Muscle layer of duodenum (tissue), 2 donors: ENCODE results near the gene DNAJB4.
"Not testable (repeated sequence)": the region's sequence is repeated elsewhere in the genome, so short reads cannot be mapped to it uniquely, and the experiment has no call there.

Experiments
- H3K27ac ChIP-seq: one replicate; pipeline ENCODE4 v1.7.0; 2013; ENCODE audit warnings: mild to moderate bottlenecking, low read length
- H3K27me3 ChIP-seq: one replicate; pipeline ENCODE4 v1.7.0; 2013; ENCODE audit warnings: low read depth, mild to moderate bottlenecking, control low read depth, low read length
- H3K36me3 ChIP-seq, 2 donors: one replicate each; pipeline ENCODE4 v1.7.0; 2013; ENCODE audit warnings: low read length in 2 of 2, control low read depth in 1 of 2, mild to moderate bottlenecking in 1 of 2; ENCODE audit not compliant: insufficient read depth in 2 of 2, control insufficient read depth in 1 of 2
- H3K4me1 ChIP-seq, 2 donors: one replicate each; pipeline ENCODE4 v1.7.0; 2013; ENCODE audit warnings: low read length in 2 of 2, mild to moderate bottlenecking in 2 of 2, control low read depth in 1 of 2, moderate library complexity in 1 of 2; ENCODE audit not compliant: insufficient read depth in 2 of 2, control insufficient read depth in 1 of 2
- H3K4me3 ChIP-seq, 2 donors: one replicate each; pipeline ENCODE4 v1.7.0; 2013; ENCODE audit warnings: low read length in 2 of 2, low read depth in 1 of 2, mild to moderate bottlenecking in 1 of 2
- H3K9me3 ChIP-seq, 2 donors: one replicate each; pipeline ENCODE4 v1.7.0; 2013; ENCODE audit warnings: low read length in 2 of 2, control low read depth in 1 of 2, mild to moderate bottlenecking in 1 of 2; ENCODE audit not compliant: control insufficient read depth in 1 of 2
- donor health status: healthy.

The DNAJB4 gene

DNA sequence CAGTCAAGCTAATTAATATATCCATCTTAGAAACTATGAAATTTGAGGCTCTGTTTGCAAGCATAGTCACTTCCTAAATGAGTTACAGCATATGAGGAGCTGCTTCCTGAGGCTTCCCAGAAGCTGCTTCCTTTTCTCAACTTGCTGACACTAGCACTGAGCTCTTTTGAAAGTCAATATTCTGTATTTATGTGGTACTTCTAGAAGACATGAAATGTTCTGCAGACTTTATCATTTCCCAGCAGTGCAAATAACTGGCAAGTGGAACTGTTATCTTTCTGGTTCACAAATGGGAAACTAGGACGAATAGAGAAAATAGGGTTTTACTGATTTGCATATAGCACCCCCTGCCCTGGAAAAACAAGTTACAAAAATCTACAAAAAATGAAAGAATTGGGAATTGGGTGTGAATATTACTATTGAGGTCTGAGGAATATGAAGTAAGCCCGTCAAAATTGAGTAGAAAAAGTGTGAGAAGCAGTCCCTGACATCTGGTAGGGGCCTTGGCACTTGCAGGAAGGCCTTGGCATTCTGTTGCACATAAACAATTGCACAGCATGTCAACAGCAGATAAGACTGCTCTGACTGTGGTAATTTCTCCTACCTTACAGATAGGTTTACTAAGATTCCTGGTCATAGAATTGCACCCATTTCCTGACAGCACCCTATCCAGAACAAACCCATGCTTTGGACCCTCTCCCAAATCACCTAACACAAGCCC is 48.1 kb downstream of the DNAJB4 start:
- H3K27me3 ChIP-seq = no peaks in the 10 kb centered on the region
- H3K4me1 ChIP-seq = no peaks in the 10 kb centered on the region
- H3K4me3 ChIP-seq = no peak overlapping the region
- H3K9me3 ChIP-seq = no peaks in the 10 kb centered on the region
- no peak overlapping the region for H3K27ac ChIP-seq
- no peaks in the 10 kb centered on the region for H3K36me3 ChIP-seq

DNA sequence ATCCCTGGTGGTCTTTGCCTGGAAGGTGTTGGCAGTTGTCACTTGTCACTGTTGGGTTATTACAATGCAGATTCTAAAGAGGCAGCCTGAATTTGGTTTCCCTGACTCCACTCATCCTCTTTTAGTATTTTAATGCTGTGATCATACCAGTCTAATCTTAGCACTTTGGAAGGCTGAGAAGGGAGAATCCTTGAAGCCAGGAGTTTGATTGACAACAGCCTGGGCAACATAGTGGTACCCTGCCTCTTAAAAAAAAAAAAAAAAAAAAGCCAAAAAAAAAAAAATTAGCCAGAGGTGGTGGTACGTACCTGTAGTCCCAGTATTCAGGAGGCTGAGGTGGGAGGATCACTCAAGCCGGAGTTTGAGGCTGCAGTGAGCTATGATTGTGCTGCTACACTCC is 48.8 kb downstream of the DNAJB4 start:
- Histone ChIP-seq H3K27me3 (no peaks in the 10 kb centered on the region), H3K27ac (no peak overlapping the region), H3K9me3 (no peaks in the 10 kb centered on the region), H3K36me3 (no peaks in the 10 kb centered on the region), H3K4me1 (no peaks in the 10 kb centered on the region), H3K4me3 (no peak overlapping the region)

- H3K4me1 ChIP-seq = no peaks in the 10 kb centered on the region
- no peaks in the 10 kb centered on the region for H3K36me3 ChIP-seq
- no peaks in the 10 kb centered on the region for H3K9me3 ChIP-seq
- H3K27me3 ChIP-seq = no peaks in the 10 kb centered on the region
- H3K4me3 ChIP-seq = no peak overlapping the region
- H3K27ac ChIP-seq = no peak overlapping the region
These were observed 49.8 kb downstream of the DNAJB4 start for GRCh38 chr1:78054559-78054958.

GRCh38 chr1:78054972-78055371 is 50.2 kb downstream of the DNAJB4 start:
- H3K27me3 ChIP-seq = no peaks in the 10 kb centered on the region
- H3K4me1 ChIP-seq = no peaks in the 10 kb centered on the region
- H3K27ac ChIP-seq = no peak overlapping the region
- H3K9me3 ChIP-seq = no peaks in the 10 kb centered on the region
- H3K4me3 ChIP-seq = no peak overlapping the region
- no peaks in the 10 kb centered on the region for H3K36me3 ChIP-seq

- no peak overlapping the region for H3K27ac ChIP-seq
- peak overlapping the region in 1 of 2 donors; percentile 9 for H3K4me3 ChIP-seq
- H3K4me1 ChIP-seq = no peaks in the 10 kb centered on the region
- H3K36me3 ChIP-seq = no peaks in the 10 kb centered on the region
- H3K9me3 ChIP-seq = no peaks in the 10 kb centered on the region
- no peaks in the 10 kb centered on the region for H3K27me3 ChIP-seq
These were observed 50.9 kb downstream of the DNAJB4 start for GRCh38 chr1:78055565-78056132.

- Histone ChIP-seq H3K4me3 (no peak overlapping the region), H3K27me3 (no peaks in the 10 kb centered on the region), H3K27ac (no peak overlapping the region), H3K9me3 (no peaks in the 10 kb centered on the region), H3K4me1 (no peaks in the 10 kb centered on the region), H3K36me3 (no peaks in the 10 kb centered on the region)
These were observed 53.9 kb downstream of the DNAJB4 start for GRCh38 chr1:78058670-78059069.

GRCh38 chr1:78060857-78061563 is 56.3 kb downstream of the DNAJB4 start:
- H3K9me3 ChIP-seq = no peaks in the 10 kb centered on the region
- H3K27me3 ChIP-seq = no peaks in the 10 kb centered on the region
- H3K4me1 ChIP-seq = no peaks in the 10 kb centered on the region
- H3K4me3 ChIP-seq = no peak overlapping the region
- H3K27ac ChIP-seq = no peak overlapping the region
- no peaks in the 10 kb centered on the region for H3K36me3 ChIP-seq

DNA sequence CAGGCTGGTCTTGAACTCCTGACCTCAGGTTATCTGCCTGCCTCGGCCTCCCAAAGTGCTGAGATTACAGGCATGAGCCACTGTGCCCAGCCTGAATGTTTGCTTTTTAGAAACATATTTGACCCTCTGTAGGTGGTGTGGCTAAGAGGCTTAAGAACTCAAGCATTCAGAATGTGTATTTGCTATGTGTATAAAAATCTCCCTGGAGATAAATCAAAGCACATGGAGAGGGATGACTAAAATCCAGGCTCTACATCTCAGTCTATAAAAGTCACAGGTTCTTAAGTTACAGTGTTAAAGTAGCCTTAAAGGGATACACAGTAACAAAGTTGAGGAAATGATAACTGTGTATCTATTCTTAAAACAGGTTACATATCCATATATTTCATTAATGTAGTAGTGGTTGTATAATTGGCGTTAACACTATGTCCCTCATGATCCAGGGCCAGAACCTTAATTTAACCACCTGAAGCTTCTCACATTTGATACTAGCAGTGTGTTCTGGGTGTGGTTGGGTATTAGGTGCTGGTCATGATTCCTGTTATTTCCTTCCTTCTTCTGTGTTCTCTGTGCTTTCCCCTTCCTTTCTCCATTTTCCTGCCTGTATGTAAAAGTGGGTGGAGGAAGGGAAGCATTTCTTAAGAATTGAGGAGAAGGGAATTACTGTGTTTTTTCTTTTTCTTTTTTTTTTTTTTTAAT is 57.2 kb downstream of the DNAJB4 start:
- Histone ChIP-seq H3K4me3 (no peak overlapping the region), H3K27ac (no peak overlapping the region), H3K4me1 (no peaks in the 10 kb centered on the region), H3K36me3 (no peaks in the 10 kb centered on the region), H3K9me3 (no peaks in the 10 kb centered on the region), H3K27me3 (no peaks in the 10 kb centered on the region)

DNA sequence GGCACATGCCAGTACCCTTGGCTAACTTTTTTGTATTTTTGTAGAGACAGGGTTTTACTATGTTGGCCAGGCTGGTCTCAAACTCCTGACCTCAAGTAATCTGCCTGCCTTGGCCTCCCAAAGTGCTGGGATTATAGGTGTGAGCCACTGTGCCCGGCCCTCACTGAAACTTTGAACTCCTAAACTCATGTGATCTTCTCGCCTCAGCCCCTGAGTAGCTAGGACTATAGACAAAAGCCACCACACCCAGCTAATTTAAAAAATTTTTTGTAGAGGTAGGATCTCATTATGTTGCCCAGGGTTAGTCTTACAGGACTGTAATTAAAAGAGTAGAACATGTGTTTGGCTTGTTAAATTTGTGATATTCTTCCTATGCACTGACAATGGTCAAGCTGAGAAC is 60.1 kb downstream of the DNAJB4 start:
- not testable (repeated sequence) for H3K36me3 ChIP-seq, H3K4me3 ChIP-seq, H3K27ac ChIP-seq, H3K27me3 ChIP-seq, H3K9me3 ChIP-seq, H3K4me1 ChIP-seq
